ENCODE measurements around the gene CRYZ.

DNA sequence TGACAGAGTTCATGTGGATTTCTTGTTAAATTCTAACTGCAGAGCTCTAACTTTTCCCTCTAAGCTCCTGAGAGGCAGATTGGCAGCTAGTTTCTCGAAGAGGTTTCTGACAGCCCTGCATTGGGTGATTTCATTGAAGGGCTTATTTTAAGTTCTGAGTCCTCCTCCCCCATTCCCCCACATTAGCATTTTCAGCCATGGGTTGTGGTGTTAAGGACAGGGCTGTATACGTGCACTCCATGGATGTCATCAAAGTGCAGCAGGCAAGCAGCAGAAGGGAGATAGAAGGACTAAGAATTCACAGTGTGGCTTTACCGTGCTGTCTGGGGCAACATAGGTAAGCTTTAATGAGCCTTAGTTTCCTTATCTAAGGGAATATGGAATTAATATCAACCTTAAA, 19.0 kb downstream of the CRYZ start:
- TF ChIP-seq POLR2AphosphoS5 (IDR thresholded peaks at IDR 0.05; ENCODE audit: low read depth, low read length): no peak
- TF ChIP-seq, protein P1, sequence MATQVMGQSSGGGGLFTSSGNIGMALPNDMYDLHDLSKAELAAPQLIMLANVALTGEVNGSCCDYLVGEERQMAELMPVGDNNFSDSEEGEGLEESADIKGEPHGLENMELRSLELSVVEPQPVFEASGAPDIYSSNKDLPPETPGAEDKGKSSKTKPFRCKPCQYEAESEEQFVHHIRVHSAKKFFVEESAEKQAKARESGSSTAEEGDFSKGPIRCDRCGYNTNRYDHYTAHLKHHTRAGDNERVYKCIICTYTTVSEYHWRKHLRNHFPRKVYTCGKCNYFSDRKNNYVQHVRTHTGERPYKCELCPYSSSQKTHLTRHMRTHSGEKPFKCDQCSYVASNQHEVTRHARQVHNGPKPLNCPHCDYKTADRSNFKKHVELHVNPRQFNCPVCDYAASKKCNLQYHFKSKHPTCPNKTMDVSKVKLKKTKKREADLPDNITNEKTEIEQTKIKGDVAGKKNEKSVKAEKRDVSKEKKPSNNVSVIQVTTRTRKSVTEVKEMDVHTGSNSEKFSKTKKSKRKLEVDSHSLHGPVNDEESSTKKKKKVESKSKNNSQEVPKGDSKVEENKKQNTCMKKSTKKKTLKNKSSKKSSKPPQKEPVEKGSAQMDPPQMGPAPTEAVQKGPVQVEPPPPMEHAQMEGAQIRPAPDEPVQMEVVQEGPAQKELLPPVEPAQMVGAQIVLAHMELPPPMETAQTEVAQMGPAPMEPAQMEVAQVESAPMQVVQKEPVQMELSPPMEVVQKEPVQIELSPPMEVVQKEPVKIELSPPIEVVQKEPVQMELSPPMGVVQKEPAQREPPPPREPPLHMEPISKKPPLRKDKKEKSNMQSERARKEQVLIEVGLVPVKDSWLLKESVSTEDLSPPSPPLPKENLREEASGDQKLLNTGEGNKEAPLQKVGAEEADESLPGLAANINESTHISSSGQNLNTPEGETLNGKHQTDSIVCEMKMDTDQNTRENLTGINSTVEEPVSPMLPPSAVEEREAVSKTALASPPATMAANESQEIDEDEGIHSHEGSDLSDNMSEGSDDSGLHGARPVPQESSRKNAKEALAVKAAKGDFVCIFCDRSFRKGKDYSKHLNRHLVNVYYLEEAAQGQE (IDR thresholded peaks at IDR 0.05; ENCODE audit: insufficient read depth in 1 of 2, low read depth in 2 of 2, low read length in 2 of 2): no peak

Data from PFSK-1 (cell line).